Measurements from ENCODE around the gene SYT9.

Gene SYT9

GRCh38 chr11:7462706-7463105 is 211.0 kb downstream of the SYT9 start:
- DNase-seq, result no peak

- DNase-seq, result no peak
Observed at GRCh38 chr11:7467652-7468051, 215.9 kb downstream of the SYT9 start.

GRCh38 chr11:7469351-7469865 is 217.7 kb downstream of the SYT9 start:
- DNase-seq, result no peak

- no peak for DNase-seq
Observed at GRCh38 chr11:7471071-7471470, 219.4 kb downstream of the SYT9 start.

GRCh38 chr11:7473717-7474116 is 222.0 kb downstream of the SYT9 start:
- DNase-seq, result no peak

- DNase-seq, result no peak
Observed at GRCh38 chr11:7480113-7480512, 228.4 kb downstream of the SYT9 start.

GRCh38 chr11:7484131-7484530 is 232.4 kb downstream of the SYT9 start:
- DNase-seq, result no peak

- no peak for DNase-seq
Observed at GRCh38 chr11:7484645-7485044, 232.9 kb downstream of the SYT9 start.

- DNase-seq, result no peak
Observed at GRCh38 chr11:7485186-7486097, 233.7 kb downstream of the SYT9 start, which contains the start of gene OLFML1. OLFML1 (plus strand) TSS chr11:7485506; CDS start chr11:7485876, 370 bp downstream.

GRCh38 chr11:7486098-7486780 is 234.5 kb downstream of the SYT9 start:
- DNase-seq, result no peak

- DNase-seq, result no peak
Observed at GRCh38 chr11:7486781-7487140, 235.1 kb downstream of the SYT9 start.

- no peak for DNase-seq
Observed at GRCh38 chr11:7487360-7487759, 235.7 kb downstream of the SYT9 start.

GRCh38 chr11:7488681-7489080 is 237.0 kb downstream of the SYT9 start:
- no peak for DNase-seq

GRCh38 chr11:7489376-7489775 is 237.7 kb downstream of the SYT9 start:
- DNase-seq, result no peak

- no peak for DNase-seq
Observed at GRCh38 chr11:7490054-7490453, 238.3 kb downstream of the SYT9 start.

- DNase-seq, result peak in 1 of 58 donors; percentile 15
Observed at GRCh38 chr11:7490535-7490934, 238.8 kb downstream of the SYT9 start.

GRCh38 chr11:7492253-7492652 is 240.5 kb downstream of the SYT9 start:
- no peak for DNase-seq

- DNase-seq, result no peak
Observed at GRCh38 chr11:7493670-7494069, 242.0 kb downstream of the SYT9 start.

GRCh38 chr11:7494086-7494745 is 242.5 kb downstream of the SYT9 start:
- DNase-seq, result no peak

- peak in 2 of 58 donors; percentile 9 to 24 for DNase-seq
Observed at GRCh38 chr11:7495882-7496551, 244.3 kb downstream of the SYT9 start.

- DNase-seq, result no peak
Observed at GRCh38 chr11:7498193-7498592, 246.5 kb downstream of the SYT9 start.

Data from anterior cingulate cortex (tissue), 58 donors.